ENCODE measurements around the gene MSLN. TPM values are rescaled to one million over a fixed set of nuclear protein-coding genes. Genes with fewer than 3 reads are reported as not detected.
A peak's percentile ranks its signal among the peaks of the same experiment; 100 is the strongest.

MSLN gene
- total RNA-seq, 4 donors from 2014 or later, result 0.39 TPM; not detected in 3

GRCh38 chr16:716768-717325 lies 43.7 kb upstream of the MSLN start:
- TF ChIP-seq POLR2AphosphoS5 (IDR thresholded peaks at IDR 0.05), result no peak
- TF ChIP-seq, protein P1, sequence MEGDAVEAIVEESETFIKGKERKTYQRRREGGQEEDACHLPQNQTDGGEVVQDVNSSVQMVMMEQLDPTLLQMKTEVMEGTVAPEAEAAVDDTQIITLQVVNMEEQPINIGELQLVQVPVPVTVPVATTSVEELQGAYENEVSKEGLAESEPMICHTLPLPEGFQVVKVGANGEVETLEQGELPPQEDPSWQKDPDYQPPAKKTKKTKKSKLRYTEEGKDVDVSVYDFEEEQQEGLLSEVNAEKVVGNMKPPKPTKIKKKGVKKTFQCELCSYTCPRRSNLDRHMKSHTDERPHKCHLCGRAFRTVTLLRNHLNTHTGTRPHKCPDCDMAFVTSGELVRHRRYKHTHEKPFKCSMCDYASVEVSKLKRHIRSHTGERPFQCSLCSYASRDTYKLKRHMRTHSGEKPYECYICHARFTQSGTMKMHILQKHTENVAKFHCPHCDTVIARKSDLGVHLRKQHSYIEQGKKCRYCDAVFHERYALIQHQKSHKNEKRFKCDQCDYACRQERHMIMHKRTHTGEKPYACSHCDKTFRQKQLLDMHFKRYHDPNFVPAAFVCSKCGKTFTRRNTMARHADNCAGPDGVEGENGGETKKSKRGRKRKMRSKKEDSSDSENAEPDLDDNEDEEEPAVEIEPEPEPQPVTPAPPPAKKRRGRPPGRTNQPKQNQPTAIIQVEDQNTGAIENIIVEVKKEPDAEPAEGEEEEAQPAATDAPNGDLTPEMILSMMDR (IDR thresholded peaks at IDR 0.05), result no peak
- no peak for TF ChIP-seq POLR2A (IDR thresholded peaks at IDR 0.05; ENCODE audit: low read depth)
- no peak for TF ChIP-seq EP300 (IDR thresholded peaks at IDR 0.05)
- Histone ChIP-seq H3K27me3 (peaks cover 0 to 13% (median 0%) of the 10 kb centered on the region in 4 donors), H3K4me3 (peak overlapping the region in 2 of 4 donors; percentile 80 to 86), H3K9me3 (no peaks in the 10 kb centered on the region), H3K36me3 (peaks cover 0 to 10% (median 3%) of the 10 kb centered on the region in 4 donors), H3K27ac (replicated peaks in 1 of 4) (no peak overlapping the region), H3K4me1 (peaks cover 41 to 76% (median 68%) of the 10 kb centered on the region in 4 donors)
- 77% methylated on average over 11 of the region's 29 CpGs for WGBS
- intact Hi-C loops (cut with DNase I), result no loop called here
- no peak for DNase-seq (ENCODE audit: extremely low spot score)

GRCh38 chr16:717450-718245 lies 42.9 kb upstream of the MSLN start:
- H3K9me3 ChIP-seq, result no peaks in the 10 kb centered on the region
- peaks cover 0 to 10% (median 5%) of the 10 kb centered on the region in 4 donors for H3K36me3 ChIP-seq
- TF ChIP-seq, protein P1 (IDR thresholded peaks at IDR 0.05), result no peak
- TF ChIP-seq EP300 (IDR thresholded peaks at IDR 0.05), result no peak
- H3K27me3 ChIP-seq, result peaks cover 0 to 7% (median 0%) of the 10 kb centered on the region in 4 donors
- 85% methylated on average over 9 of the region's 32 CpGs for WGBS
- H3K4me3 ChIP-seq, result no peak overlapping the region
- DNase-seq (ENCODE audit: extremely low spot score), result no peak
- intact Hi-C loops (cut with DNase I), result no loop called here
- H3K4me1 ChIP-seq, result peaks cover 43 to 79% (median 67%) of the 10 kb centered on the region in 4 donors
- H3K27ac ChIP-seq (replicated peaks in 1 of 4), result no peak overlapping the region

DNA sequence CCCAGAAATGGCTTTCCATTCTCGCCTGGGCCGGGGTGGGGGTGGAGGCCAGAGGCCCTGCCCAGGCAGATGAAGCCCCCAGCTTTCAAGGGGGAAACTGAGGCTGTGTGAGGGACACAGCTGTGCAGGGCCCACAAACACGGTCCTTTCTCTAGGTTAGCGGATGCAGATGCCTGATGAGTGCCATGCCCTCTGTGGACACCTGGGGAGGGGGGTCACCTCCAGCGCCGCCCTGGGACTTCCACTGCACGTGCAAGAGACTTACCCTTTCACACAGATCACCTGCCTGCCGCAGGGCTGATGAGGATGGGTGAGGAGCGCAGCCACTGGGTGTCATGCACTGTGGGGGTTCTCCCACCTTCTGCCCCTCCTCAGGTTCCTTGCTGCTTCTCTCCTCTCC lies 42.1 kb upstream of the MSLN start:
- peaks cover 0 to 7% (median 0%) of the 10 kb centered on the region in 4 donors for H3K27me3 ChIP-seq
- DNase-seq (ENCODE audit: extremely low spot score), result no peak
- no peak overlapping the region for H3K4me3 ChIP-seq
- intact Hi-C loops (cut with DNase I), result no loop called here
- H3K36me3 ChIP-seq, result peaks cover 0 to 10% (median 8%) of the 10 kb centered on the region in 4 donors
- no peaks in the 10 kb centered on the region for H3K9me3 ChIP-seq
- WGBS, result 88% methylated on average over 8 of the region's 9 CpGs
- no peak for TF ChIP-seq POLR2AphosphoS5 (IDR thresholded peaks at IDR 0.05)
- no peak for TF ChIP-seq EP300 (IDR thresholded peaks at IDR 0.05)
- TF ChIP-seq, protein P1 (IDR thresholded peaks at IDR 0.05), result no peak
- H3K27ac ChIP-seq (replicated peaks in 1 of 4), result no peak overlapping the region
- peaks cover 43 to 78% (median 66%) of the 10 kb centered on the region in 4 donors for H3K4me1 ChIP-seq

DNA sequence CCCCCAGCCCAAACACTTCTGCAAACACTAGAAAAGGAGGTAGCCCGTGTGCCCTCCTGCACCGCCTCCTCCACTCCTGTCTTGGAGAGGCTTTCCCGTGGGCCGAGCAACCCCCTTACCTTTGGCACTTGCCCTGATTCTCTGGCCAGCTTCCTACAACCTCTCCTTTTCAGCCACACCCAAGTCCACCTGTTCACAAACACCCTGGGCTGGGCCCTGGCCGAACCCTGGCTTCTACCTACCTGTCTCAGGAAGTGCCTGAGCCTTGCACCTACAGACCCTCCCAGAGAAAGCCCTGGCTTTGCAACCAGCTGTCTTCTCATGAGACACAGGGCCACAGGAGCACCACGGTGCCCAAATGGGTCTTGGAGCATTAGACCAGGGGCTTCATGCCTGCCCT lies 41.6 kb upstream of the MSLN start:
- Histone ChIP-seq H3K36me3 (peaks cover 0 to 10% (median 8%) of the 10 kb centered on the region in 4 donors), H3K4me1 (peaks cover 43 to 77% (median 65%) of the 10 kb centered on the region in 4 donors), H3K4me3 (no peak overlapping the region), H3K9me3 (no peaks in the 10 kb centered on the region), H3K27ac (replicated peaks in 1 of 4) (no peak overlapping the region), H3K27me3 (peaks cover 0 to 4% (median 0%) of the 10 kb centered on the region in 4 donors)
- WGBS, result 87% methylated on average over 5 of the region's 6 CpGs
- intact Hi-C loops (cut with DNase I), result no loop called here
- no peak for DNase-seq (ENCODE audit: extremely low spot score)
- TF ChIP-seq EP300 (IDR thresholded peaks at IDR 0.05), result no peak
- TF ChIP-seq, protein P1 (IDR thresholded peaks at IDR 0.05), result no peak
- no peak for TF ChIP-seq POLR2A (IDR thresholded peaks at IDR 0.05; ENCODE audit: low read depth)
- TF ChIP-seq POLR2AphosphoS5 (IDR thresholded peaks at IDR 0.05), result no peak

Measured in esophagus muscularis mucosa (tissue), 4 donors.